GM18517 (cell line): Measurements from ENCODE around the gene NFE2L1.
"Not testable (repeated sequence)": the region's sequence is repeated elsewhere in the genome, so short reads cannot be mapped to it uniquely, and the experiment has no call there.

ENCODE experiments used
- ATAC-seq: cut with Tn5 transposase; IDR thresholded peaks from one replicate; pipeline ENCODE4 v1.9.1; 2021; ENCODE audit warnings: mild to moderate bottlenecking, moderate library complexity; ENCODE audit not compliant: unreplicated experiment

Gene NFE2L1

GRCh38 chr17:48022901-48023300 is 25.3 kb upstream of the NFE2L1 start:
- ATAC-seq = no peak

GRCh38 chr17:48023400-48024148 is 24.6 kb upstream of the NFE2L1 start:
- ATAC-seq = no peak

GRCh38 chr17:48024149-48025039 is 23.8 kb upstream of the NFE2L1 start:
- ATAC-seq = no peak

GRCh38 chr17:48025040-48025903 is 22.9 kb upstream of the NFE2L1 start:
- peak; percentile 69 for ATAC-seq

- no peak for ATAC-seq
Observed at GRCh38 chr17:48025904-48026501, 22.2 kb upstream of the NFE2L1 start.

GRCh38 chr17:48026502-48027321 is 21.4 kb upstream of the NFE2L1 start:
- no peak for ATAC-seq

- ATAC-seq = no peak
Observed at GRCh38 chr17:48027322-48027981, 20.7 kb upstream of the NFE2L1 start.

- ATAC-seq = no peak
Observed at GRCh38 chr17:48028736-48029135, 19.4 kb upstream of the NFE2L1 start.

GRCh38 chr17:48030531-48030930 is 17.6 kb upstream of the NFE2L1 start:
- ATAC-seq = no peak

- ATAC-seq = no peak
Observed at GRCh38 chr17:48031966-48032365, 16.2 kb upstream of the NFE2L1 start.

GRCh38 chr17:48034734-48035133 is 13.4 kb upstream of the NFE2L1 start:
- not testable (repeated sequence) for ATAC-seq

- no peak for ATAC-seq
Observed at GRCh38 chr17:48036693-48037035, 11.5 kb upstream of the NFE2L1 start.

GRCh38 chr17:48037036-48037837 is 10.9 kb upstream of the NFE2L1 start, which contains the start of gene COPZ2:
Gene COPZ2 (minus strand): TSS chr17:48037797. CDS start chr17:48037777, 20 bp downstream.
- ATAC-seq = no peak

GRCh38 chr17:48037838-48038323 is 10.3 kb upstream of the NFE2L1 start:
- ATAC-seq = no peak

- no peak for ATAC-seq
Observed at GRCh38 chr17:48038687-48039086, 9.5 kb upstream of the NFE2L1 start.

GRCh38 chr17:48043176-48043575 is 5.0 kb upstream of the NFE2L1 start:
- no peak for ATAC-seq

- no peak for ATAC-seq
Observed at GRCh38 chr17:48044851-48045250, 3.3 kb upstream of the NFE2L1 start.

- ATAC-seq = no peak
Observed at GRCh38 chr17:48045316-48046001, 2.7 kb upstream of the NFE2L1 start.
